Naive thymus-derived CD8-positive, alpha-beta T cell (primary cell): ENCODE data around the gene APOBEC3G. TPM values are rescaled to one million over a fixed set of nuclear protein-coding genes. Genes with fewer than 3 reads are reported as not detected.
A peak's percentile ranks its signal among the peaks of the same experiment; 100 is the strongest.

Experiments
- ATAC-seq, 2 donors: fragments of 150-1000 bp; cut with Tn5 transposase in 1 of 2; sonication (Bioruptor Pico), chemical (Tn5 transposase) in 1 of 2; 1 replicate in 1 of 2; 2 replicates in 1 of 2; pipeline ENCODE4 v1.10.0; 2021; ENCODE audit warnings: mild to moderate bottlenecking in 2 of 2, moderate library complexity in 2 of 2
- POLR2A ChIA-PET: fragments of 350-600 bp; sonication (Branson Sonifier 250); formaldehyde crosslinking; loops from one replicate; lab custom pipeline; 2021; ENCODE audit warnings: antibody characterized with exemption; lab: Charles Lee
- DNase-seq, 10 donors: peaks; one replicate each; pipeline versions ENCODE4 v3.0.0 to v3.0.0-alpha.2; 2020 to 2022
- H3K27ac Mint-ChIP-seq, 10 donors: one replicate each; pipeline ENCODE4 v1.8.0; 2020 to 2022; ENCODE audit warnings: mild to moderate bottlenecking in 10 of 10, mixed read lengths in 10 of 10, moderate library complexity in 4 of 10, inconsistent platforms in 1 of 10
- H3K27me3 Mint-ChIP-seq, 5 donors: one replicate each; pipeline ENCODE4 v1.8.0; 2021 to 2022; ENCODE audit warnings: mixed read lengths in 5 of 5
- H3K36me3 Mint-ChIP-seq, 3 donors: one replicate each; pipeline ENCODE4 v1.8.0; 2020 to 2022; ENCODE audit warnings: mixed read lengths in 3 of 3, mild to moderate bottlenecking in 2 of 3, inconsistent platforms in 1 of 3
- H3K4me1 Mint-ChIP-seq, 4 donors: one replicate each; pipeline ENCODE4 v1.8.0; 2021 to 2022; ENCODE audit warnings: mixed read lengths in 4 of 4
- H3K4me3 Mint-ChIP-seq, 10 donors: one replicate each; pipeline ENCODE4 v1.8.0; 2020 to 2022; ENCODE audit warnings: mild to moderate bottlenecking in 10 of 10, mixed read lengths in 10 of 10, moderate library complexity in 6 of 10, inconsistent platforms in 1 of 10
- H3K9me3 Mint-ChIP-seq, 9 donors: one replicate each; pipeline ENCODE4 v1.8.0; 2020 to 2022; ENCODE audit warnings: mixed read lengths in 9 of 9, mild to moderate bottlenecking in 3 of 9, inconsistent platforms in 1 of 9, moderate library complexity in 1 of 9
- polyA plus RNA-seq, 3 donors: library from polyadenylated mRNA; unstranded; fragments of 300-500 nt; fragmentation: Illumina TruSeq; gene quantifications; one replicate each; pipeline ENCODE4 v1.2.3, GENCODE V29; 2021
- total RNA-seq, 8 experiments: library from RNA in 2 of 8; stranded (reverse) in 2 of 8; gene quantifications; one replicate each; pipeline ENCODE4 v1.2.3 and lab custom pipeline; 2021 to 2026

APOBEC3G gene
- total and polyA plus RNA-seq, 5 experiments from 2014 or later = 24.3 to 113 (median 30.6) TPM

DNA sequence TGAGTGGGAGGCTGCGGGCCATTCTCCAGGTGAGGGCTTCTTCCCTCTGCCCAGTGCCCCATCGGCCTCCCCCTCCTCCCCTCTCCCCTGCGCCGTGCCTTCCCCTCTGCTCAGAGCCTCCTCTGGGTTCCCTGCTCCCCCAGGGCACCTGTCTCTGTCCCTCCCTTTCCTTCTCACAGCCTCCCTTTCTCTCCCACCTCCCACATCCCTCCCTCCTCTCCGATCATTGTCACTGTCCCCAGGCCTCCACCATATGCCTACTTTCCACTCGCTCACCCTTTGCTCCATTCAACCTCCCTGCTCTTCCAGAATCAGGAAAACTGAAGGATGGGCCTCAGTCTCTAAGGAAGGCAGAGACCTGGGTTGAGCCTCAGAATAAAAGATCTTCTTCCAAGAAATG is 10.0 kb downstream of the APOBEC3G start:
- no peak overlapping the region for H3K4me3 Mint-ChIP-seq
- peaks cover 29 to 76% (median 63%) of the 10 kb centered on the region in 4 donors for H3K4me1 Mint-ChIP-seq
- peak overlapping the region; percentile 40 to 96 (median 84) for H3K27ac Mint-ChIP-seq
- POLR2A ChIA-PET = no interaction called here
- H3K36me3 Mint-ChIP-seq = peaks cover 0 to 20% (median 4%) of the 10 kb centered on the region in 3 donors
- no peak for ATAC-seq
- no peaks in the 10 kb centered on the region for H3K27me3 Mint-ChIP-seq
- no peak for DNase-seq
- peaks cover 0 to 2% (median 0%) of the 10 kb centered on the region in 9 donors for H3K9me3 Mint-ChIP-seq

DNA sequence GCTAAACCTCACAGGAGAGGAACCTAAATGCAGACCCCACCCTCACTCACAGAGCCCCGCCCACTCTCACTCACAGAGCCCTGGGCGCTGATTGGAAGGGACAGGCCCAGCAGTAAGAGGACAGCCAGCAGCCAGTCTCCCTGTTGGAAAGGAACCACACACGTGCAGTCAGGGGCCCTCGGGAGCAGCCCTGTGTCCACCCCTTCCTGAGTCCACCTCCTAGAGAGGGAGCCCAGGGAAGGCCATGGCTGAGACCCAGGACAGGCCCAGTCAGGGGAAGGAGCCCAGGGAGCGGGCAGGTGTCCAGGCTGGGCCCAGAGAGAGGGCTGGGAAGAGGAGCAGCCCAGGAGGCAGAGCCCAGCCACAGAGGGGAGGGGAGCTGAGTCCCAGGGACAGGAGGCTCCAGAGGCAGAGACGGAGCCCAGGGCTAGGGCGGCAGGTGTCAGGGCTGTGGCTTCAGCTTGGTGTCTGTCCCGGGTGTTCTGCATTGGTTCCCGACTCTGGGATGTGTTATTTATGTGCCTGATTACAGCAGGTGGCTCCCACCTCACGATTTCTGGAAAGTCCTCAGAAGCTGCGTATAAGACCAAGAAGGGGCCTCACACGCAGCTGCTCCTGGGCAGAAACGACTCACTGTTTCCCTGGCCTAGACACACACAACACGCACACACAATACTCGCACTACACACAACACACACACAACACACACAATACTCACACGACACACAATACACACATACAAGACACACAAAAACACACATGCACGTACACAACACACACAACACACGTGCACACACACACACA is 11.0 kb downstream of the APOBEC3G start:
- POLR2A ChIA-PET = interaction anchor here (0.6 kb wide), 1 partner anchor 335 kb away, joined by 3 read pairs; no protein-coding TSS in a partner anchor
- DNase-seq (no peak), ATAC-seq (no peak)
- Mint-ChIP-seq H3K9me3 (peaks cover 0 to 2% (median 0%) of the 10 kb centered on the region in 9 donors), H3K27ac (peak overlapping the region; percentile 34 to 97 (median 93)), H3K4me3 (peak overlapping the region in 4 of 10 donors; percentile 18 to 26 (median 23)), H3K27me3 (no peaks in the 10 kb centered on the region), H3K4me1 (peaks cover 33 to 78% (median 66%) of the 10 kb centered on the region in 4 donors), H3K36me3 (peaks cover 0 to 12% (median 4%) of the 10 kb centered on the region in 3 donors)

DNA sequence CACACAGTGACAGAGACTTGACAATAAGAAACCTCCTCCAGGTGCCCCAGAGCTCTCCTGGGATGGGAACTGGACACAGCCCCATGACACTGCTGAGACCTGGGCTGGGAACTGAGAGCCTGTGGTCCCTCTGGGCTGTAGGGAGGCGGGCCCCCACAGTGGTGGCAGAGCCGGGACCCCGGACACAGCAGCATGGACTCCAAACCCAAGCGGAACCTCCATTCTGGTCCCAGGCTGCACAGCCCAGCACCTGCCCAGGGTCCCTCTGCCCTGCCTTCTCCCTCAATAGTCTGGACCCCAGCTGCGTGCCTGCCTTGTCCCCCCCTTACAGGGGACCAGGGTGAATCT is 11.6 kb downstream of the APOBEC3G start:
- Mint-ChIP-seq H3K4me3 (peak overlapping the region in 2 of 10 donors; percentile 0 to 16), H3K9me3 (peaks cover 0 to 2% (median 0%) of the 10 kb centered on the region in 9 donors), H3K36me3 (peaks cover 0 to 9% (median 4%) of the 10 kb centered on the region in 3 donors), H3K27me3 (no peaks in the 10 kb centered on the region), H3K4me1 (peaks cover 32 to 78% (median 63%) of the 10 kb centered on the region in 4 donors), H3K27ac (peak overlapping the region; percentile 34 to 97 (median 94))
- ATAC-seq (no peak), DNase-seq (no peak)
- POLR2A ChIA-PET = interaction anchor here (0.6 kb wide), 1 partner anchor 336 kb away, joined by 3 read pairs; no protein-coding TSS in a partner anchor

DNA sequence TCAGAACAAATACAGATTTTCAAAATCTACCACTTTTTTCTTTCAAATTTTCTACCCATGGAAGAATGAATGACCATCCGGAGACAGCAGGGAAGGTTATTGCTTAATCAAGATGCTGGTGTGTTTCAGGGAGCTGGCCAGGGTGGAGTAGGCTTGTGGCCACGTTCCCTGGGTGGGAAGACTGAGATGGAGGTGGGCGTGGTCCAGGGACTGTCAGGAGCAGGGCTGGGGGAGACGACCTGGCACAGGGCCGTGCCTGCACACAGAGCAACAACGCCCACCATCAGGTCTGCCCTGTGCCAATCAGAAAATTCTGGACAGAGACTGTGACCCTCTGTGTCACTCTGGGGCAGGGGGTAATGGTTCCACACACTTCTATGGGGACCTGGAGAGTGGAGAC is 12.9 kb downstream of the APOBEC3G start:
- Mint-ChIP-seq H3K4me3 (peak overlapping the region; percentile 48 to 85 (median 78)), H3K27ac (peak overlapping the region; percentile 88 to 98 (median 96)), H3K9me3 (peaks cover 0 to 2% (median 0%) of the 10 kb centered on the region in 9 donors), H3K27me3 (no peaks in the 10 kb centered on the region), H3K4me1 (peaks cover 38 to 84% (median 74%) of the 10 kb centered on the region in 4 donors), H3K36me3 (peaks cover 0 to 9% (median 4%) of the 10 kb centered on the region in 3 donors)
- POLR2A ChIA-PET = interaction anchor here (0.8 to 1.1 kb wide), 3 partner anchors 11 to 384 kb away, joined by 3 to 4 read pairs (median 3); partner anchors contain the start of gene GTPBP1
- ATAC-seq (no peak), DNase-seq (no peak)

DNA sequence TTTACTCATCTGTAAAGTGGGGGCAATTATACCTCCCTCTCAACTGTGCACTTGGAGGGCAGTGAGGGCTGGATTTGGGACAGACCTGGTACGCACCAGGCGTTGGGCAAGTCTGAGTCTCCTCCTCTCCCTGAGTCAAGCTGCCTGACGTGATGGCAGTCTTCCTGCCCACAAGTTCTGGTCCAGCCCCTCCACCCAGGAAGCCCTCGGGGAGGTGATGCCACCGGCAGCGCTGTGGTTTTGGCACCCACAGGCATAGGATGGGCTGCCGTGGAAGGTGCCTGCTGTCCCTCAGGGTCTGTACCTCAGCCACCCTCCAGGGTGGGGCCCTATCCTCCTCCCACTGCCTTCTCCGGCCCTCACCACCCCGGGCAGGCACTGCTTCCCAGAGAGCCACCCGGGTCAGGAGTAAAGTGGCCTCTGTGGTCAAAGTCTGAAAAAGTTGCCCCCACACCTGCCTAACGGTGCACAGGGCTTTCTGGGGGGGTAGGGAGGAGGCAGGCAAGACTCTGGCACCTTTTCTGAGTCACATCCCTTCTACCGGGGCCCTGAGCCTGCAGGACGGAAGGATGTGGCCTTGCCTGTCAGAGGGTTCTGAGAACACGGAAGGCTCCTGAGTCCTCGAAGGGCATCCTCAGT is 13.5 kb downstream of the APOBEC3G start:
- peaks cover 0 to 9% (median 4%) of the 10 kb centered on the region in 3 donors for H3K36me3 Mint-ChIP-seq

DNA sequence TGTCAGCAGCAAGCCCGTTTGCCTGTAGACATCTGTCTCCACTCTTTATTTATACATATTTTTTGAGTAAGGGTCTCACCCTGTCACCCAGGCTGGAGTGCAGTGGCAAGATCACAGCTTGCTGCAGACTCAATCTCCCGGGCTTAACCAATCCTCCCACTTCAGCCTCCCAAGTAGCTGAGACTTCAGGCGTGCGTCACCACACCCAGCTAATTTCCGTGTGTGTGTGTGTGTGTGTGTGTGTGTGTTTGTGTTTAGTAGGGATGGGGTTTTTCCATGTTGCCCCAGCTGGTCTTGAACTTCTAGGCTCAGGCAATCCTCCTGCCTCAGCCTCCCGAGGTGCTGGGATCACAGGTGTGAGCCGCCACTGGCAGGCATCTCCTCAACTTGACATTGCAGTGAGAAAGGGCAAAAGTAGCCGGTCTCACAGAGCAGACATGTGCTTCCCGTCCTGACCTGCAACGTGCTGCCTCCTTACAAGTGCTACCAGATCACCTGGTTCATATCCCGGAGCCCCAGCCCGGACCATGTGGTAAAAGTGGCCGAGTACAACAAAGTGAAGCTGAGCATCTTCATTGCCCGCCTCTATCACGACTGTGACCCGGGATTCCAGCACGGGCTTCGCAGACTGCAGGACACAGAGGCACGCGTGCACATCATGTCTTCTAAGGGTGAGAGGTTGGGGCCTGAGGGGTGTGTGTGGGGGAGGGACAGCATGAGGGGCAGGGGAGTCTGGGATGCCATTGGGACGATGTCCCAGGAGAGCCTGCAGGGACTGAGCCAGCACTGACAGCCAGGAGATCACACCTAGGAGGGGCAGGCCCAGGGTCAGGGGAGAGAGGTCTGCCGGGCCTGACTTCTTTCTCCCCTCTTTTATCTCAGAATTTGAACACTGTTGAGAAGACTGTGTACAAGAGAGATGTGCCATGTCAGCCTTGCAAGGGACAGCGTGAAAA is 14.3 kb downstream of the APOBEC3G start:
- no peak for ATAC-seq
- peaks cover 0 to 2% (median 0%) of the 10 kb centered on the region in 9 donors for H3K9me3 Mint-ChIP-seq

More for the DNA sequence above, 13.5 kb downstream of the APOBEC3G start:
- peak; percentile 37 to 92 (median 84) for DNase-seq
- POLR2A ChIA-PET = interaction anchor here (1.0 to 1.1 kb wide), 3 partner anchors 12 to 385 kb away, joined by 3 to 4 read pairs (median 3); partner anchors contain the start of gene GTPBP1
- H3K27ac Mint-ChIP-seq = peak overlapping the region; percentile 88 to 98 (median 96)
- peaks cover 42 to 87% (median 79%) of the 10 kb centered on the region in 4 donors for H3K4me1 Mint-ChIP-seq
- ATAC-seq = peak; percentile 81 to 88
- H3K27me3 Mint-ChIP-seq = no peaks in the 10 kb centered on the region
- peak overlapping the region; percentile 67 to 85 (median 80) for H3K4me3 Mint-ChIP-seq
- peaks cover 0 to 2% (median 0%) of the 10 kb centered on the region in 9 donors for H3K9me3 Mint-ChIP-seq

DNA sequence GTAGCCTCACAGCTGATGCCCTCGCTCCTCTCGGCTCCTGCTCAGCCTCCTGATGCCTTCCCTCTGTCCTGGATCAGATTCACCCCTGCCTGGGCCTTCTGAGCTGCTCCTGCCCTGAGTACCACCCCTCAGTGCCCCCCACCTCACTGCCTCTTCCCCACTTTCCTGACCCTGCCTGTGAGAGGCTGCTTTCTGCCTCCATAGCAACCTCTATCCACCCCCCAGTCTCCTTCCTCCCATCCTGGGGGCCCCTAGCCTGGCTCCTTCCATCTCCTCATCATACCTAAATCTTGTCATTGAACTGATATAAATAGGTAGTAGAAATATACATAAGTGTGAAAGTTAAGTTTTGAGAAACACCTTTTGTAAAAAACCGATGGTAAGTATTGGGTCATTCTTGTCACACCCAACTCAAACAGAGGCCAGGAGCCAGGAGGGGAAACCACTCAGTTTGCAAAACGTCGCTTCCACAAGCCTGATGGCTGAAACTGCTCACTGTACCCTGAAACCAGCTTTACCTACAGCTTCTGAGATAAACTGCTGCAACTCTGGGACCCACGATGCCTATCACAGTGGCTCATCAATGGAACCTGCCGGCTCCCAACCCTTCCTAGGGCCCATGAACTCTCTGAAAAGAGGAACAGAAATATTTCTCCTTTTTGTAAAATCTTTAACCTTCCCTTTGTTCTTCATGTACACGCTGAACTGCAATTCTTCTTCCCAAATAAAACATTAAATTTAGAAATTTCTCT is 15.2 kb downstream of the APOBEC3G start:
- no peak for ATAC-seq
- H3K4me3 Mint-ChIP-seq = peak overlapping the region in 7 of 10 donors; percentile 19 to 85 (median 38)
- H3K36me3 Mint-ChIP-seq = peaks cover 0 to under 1% (median 0%) of the 10 kb centered on the region in 3 donors
- DNase-seq = no peak
- no peaks in the 10 kb centered on the region for H3K27me3 Mint-ChIP-seq
- peaks cover 44 to 93% (median 85%) of the 10 kb centered on the region in 4 donors for H3K4me1 Mint-ChIP-seq
- peak overlapping the region; percentile 88 to 98 (median 96) for H3K27ac Mint-ChIP-seq
- H3K9me3 Mint-ChIP-seq = peaks cover 0 to 2% (median 0%) of the 10 kb centered on the region in 9 donors
- POLR2A ChIA-PET = no interaction called here

More for the DNA sequence above, 14.3 kb downstream of the APOBEC3G start:
- H3K27me3 Mint-ChIP-seq = no peaks in the 10 kb centered on the region
- POLR2A ChIA-PET = interaction anchor here (1.0 kb wide), 1 partner anchor 52 kb away, joined by 3 read pairs; no protein-coding TSS in a partner anchor
- no peak for DNase-seq
- peak overlapping the region; percentile 67 to 85 (median 80) for H3K4me3 Mint-ChIP-seq
- peak overlapping the region; percentile 88 to 98 (median 96) for H3K27ac Mint-ChIP-seq
- peaks cover 44 to 89% (median 82%) of the 10 kb centered on the region in 4 donors for H3K4me1 Mint-ChIP-seq
- H3K36me3 Mint-ChIP-seq = peaks cover 0 to 4% (median 1%) of the 10 kb centered on the region in 3 donors

DNA sequence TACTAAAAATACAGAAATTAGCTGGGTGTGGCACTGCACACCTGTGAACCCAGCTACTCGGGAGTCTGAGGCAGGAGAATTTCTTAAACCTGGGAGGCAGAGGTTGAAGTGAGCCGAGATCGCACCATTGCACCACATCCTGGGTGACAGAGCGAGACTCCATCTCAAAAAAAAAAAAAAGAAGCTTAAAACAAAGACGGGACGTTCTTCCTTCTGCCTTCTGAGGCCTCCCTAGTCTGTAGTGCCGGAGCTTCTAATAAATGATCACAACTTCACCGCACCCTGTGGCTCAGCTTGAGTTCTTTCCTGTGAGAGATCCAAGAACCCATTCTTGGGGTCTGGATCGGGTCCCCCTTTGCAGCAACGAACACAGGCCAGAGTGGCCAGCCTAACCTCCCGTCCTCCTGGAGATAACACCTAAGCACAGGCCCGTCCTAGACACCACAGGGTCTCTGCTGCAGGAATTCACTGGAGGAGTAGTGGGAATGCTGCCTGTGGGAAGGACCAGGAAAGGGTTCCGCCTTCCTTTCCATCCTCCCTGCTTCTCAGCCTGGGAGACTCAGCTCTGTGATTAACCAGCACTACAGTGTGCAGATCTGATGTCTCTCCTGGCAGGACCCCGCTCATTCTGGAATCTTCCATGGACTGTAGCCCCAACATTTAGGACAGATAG is 17.8 kb downstream of the APOBEC3G start:
- Mint-ChIP-seq H3K27me3 (no peaks in the 10 kb centered on the region), H3K9me3 (no peaks in the 10 kb centered on the region), H3K27ac (peak overlapping the region; percentile 65 to 92 (median 86)), H3K4me3 (peak overlapping the region in 9 of 10 donors; percentile 2 to 73 (median 48)), H3K36me3 (no peaks in the 10 kb centered on the region), H3K4me1 (peaks cover 47 to 94% (median 83%) of the 10 kb centered on the region in 4 donors)
- POLR2A ChIA-PET = interaction anchor here (0.6 to 1.0 kb wide), 6 partner anchors 16 to 425 kb away, joined by 3 to 4 read pairs (median 3); no protein-coding TSS in a partner anchor
- no peak for ATAC-seq
- peak in 3 of 10 donors; percentile 50 to 54 (median 53) for DNase-seq

DNA sequence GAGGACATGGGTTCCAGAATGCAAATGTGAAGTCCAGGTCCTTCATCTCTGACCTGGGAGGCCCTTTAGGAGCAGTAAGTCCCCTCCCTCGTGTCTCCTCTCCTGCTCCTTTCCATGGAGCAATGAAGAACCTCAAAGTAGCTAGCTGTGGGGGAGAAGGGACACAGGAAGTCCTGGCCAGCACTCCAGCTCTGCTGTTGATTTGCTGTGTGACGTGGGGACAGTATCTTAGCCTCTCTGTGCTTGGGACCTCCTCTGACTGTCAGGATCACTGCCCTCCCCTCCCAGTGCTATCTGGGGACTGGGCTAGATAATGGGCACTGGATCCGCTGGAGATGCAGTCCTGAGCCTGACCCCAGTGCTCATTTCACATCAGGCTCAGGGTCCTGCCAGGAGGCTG is 18.9 kb downstream of the APOBEC3G start:
- DNase-seq (no peak), ATAC-seq (no peak)
- Mint-ChIP-seq H3K36me3 (no peaks in the 10 kb centered on the region), H3K4me3 (peak overlapping the region in 2 of 10 donors; percentile 31 to 60), H3K27me3 (no peaks in the 10 kb centered on the region), H3K4me1 (peaks cover 39 to 87% (median 75%) of the 10 kb centered on the region in 4 donors), H3K9me3 (no peaks in the 10 kb centered on the region), H3K27ac (peak overlapping the region in 8 of 10 donors; percentile 41 to 87 (median 74))
- POLR2A ChIA-PET = interaction anchor here (0.5 to 1.1 kb wide), 3 partner anchors 15 to 284 kb away, joined by 3 to 7 read pairs (median 3); no protein-coding TSS in a partner anchor
